HG03108 (cell line): ENCODE measurements around the gene ADAM12.

ENCODE experiments used
- ATAC-seq: cut with Tn5 transposase; IDR thresholded peaks from one replicate; pipeline ENCODE4 v1.9.1; 2021; ENCODE audit warnings: moderate library complexity; ENCODE audit not compliant: unreplicated experiment

Gene ADAM12, protein sequence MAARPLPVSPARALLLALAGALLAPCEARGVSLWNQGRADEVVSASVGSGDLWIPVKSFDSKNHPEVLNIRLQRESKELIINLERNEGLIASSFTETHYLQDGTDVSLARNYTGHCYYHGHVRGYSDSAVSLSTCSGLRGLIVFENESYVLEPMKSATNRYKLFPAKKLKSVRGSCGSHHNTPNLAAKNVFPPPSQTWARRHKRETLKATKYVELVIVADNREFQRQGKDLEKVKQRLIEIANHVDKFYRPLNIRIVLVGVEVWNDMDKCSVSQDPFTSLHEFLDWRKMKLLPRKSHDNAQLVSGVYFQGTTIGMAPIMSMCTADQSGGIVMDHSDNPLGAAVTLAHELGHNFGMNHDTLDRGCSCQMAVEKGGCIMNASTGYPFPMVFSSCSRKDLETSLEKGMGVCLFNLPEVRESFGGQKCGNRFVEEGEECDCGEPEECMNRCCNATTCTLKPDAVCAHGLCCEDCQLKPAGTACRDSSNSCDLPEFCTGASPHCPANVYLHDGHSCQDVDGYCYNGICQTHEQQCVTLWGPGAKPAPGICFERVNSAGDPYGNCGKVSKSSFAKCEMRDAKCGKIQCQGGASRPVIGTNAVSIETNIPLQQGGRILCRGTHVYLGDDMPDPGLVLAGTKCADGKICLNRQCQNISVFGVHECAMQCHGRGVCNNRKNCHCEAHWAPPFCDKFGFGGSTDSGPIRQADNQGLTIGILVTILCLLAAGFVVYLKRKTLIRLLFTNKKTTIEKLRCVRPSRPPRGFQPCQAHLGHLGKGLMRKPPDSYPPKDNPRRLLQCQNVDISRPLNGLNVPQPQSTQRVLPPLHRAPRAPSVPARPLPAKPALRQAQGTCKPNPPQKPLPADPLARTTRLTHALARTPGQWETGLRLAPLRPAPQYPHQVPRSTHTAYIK

DNA sequence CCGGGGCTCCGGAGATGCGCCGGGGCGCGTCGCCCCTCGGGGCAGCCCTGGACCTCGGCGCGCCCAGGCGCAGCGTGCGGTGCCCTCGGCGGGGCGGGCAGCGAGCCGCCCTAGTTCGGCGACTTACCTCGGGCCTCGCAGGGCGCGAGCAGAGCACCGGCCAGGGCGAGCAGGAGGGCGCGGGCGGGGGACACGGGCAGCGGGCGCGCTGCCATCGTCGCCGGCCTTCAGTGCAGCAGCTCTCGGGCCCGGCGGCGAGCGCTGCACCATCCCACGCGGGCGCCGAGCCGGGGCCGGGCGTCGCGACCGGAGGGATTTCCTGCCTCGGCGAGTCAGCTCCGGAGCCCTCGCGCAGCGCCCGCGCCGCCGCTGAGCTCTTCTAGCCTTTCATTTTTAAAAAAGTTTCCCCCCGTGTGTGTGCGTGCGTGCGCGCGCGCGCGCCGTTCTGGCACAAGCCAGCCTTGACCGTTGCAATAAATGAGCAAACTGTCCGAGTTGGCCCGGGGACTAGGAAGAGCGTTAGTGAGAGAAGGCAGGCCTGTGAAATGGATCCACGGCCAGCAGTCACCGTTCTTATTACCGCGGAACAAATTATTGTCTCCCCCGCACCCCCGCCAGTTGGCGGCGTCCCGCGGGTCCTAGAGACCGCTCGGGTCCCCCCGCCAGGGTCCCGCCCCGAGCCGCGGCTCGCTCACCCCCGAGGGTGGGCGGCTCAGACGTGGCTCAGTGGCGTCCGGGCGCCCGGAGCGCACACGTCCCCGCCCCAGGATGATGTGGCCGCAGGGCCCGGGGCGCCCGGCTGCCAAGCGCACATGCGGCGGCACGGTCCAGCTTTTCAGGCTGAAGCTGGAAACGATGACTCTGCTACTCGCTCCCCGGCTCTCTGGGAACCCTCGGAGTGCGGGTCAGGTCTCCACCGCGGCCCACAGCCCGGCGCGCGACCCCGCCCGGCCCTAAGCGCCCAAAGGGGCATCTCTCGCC, at the start of gene ADAM12:
ADAM12 (minus strand) TSS at position 547 of the 981 bp plus-strand sequence; CDS start at position 215, 332 bp downstream.
- no peak for ATAC-seq

DNA sequence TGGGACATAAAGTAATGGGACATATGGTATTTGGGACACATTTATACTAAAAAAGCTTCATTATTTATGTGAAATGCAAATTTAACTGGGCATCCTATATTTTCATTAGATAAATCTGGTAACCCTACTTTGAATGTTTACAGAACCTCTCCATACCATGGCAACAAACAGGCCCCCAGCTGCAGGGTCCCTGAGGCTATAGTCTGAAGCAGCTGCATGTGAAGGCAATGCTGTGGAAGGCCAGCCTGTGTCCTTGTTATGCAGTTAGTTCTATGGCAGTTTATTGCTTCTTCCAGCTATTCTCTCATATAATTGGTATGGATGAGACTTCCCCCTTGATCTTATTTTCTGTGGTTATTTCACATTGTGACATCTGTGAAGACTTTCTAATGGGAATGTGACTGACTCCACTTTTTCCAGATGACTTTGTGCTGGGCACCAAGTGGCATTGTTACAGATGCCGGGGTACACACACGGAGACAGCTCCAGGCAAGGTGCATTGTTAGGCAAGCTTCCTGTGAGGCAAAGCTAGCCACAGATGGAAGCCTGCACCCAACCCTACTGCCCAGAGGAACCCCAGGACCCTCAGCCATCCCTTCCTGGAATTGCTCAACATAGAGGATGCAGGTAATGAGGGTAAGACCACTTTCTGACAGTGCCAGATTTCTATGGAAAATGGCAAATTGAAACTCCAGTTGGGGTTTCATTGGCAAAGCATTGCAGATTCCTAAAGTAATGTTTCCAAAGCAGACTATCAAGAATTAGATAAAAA, 49.5 kb upstream of the ADAM12 start:
- no peak for ATAC-seq

DNA sequence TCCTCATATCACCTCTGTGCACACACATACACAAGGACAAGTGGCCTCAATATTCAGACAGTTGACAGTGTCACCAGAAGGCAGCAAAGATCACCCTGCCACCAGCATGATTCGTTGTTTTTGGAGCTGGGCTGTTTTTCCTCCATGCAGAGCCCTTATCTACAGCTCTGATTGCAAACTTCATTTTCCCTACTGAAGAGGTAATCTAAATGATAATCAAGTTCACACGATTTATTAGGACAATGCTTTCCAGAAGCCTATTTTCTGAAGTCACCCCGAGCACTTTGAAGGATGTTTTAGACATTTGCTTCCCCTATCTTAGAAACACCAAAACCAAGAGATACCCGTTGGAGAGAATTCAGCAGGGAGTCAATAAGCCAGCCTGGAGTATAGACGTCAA, 46.0 kb upstream of the ADAM12 start:
- ATAC-seq, result no peak

DNA sequence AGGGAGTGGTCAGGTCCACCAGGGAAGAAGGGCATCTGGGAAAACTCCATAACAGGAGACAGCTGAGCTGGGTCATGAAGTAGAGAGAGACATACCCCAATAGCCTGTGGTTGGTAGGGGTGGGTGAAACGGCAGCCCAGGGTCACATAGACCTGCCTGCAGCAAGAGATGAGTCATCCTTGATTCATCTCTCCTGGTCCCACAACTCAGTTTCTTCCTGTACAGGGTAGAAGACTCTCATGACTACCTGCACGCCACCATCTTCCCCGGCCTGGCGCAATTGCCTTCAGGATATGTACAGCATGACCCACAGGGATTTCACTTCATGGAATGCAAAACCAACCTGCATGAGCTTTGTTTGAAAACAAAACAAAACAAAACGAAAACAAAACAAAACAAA, 45.1 kb upstream of the ADAM12 start:
- ATAC-seq, result no peak

DNA sequence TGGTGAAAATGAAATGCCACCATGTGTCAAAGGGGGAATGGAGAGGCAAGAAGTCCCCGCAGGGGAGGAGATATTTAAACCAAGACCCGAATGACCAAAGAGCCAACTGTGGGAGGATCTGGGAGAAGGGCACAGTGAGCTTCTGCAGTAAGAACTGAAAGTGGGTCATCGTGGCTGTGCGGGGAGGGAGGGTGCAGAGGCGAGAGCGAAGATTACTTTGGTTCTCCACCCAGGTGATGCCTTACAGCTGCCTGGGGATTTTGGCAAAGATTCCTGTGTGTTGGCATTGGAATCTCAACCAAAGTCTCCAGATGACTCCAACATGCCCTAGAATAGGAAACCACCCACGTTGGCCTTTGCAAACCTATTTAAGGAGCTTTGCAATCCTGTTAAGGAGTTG, 44.2 kb upstream of the ADAM12 start:
- ATAC-seq, result no peak

DNA sequence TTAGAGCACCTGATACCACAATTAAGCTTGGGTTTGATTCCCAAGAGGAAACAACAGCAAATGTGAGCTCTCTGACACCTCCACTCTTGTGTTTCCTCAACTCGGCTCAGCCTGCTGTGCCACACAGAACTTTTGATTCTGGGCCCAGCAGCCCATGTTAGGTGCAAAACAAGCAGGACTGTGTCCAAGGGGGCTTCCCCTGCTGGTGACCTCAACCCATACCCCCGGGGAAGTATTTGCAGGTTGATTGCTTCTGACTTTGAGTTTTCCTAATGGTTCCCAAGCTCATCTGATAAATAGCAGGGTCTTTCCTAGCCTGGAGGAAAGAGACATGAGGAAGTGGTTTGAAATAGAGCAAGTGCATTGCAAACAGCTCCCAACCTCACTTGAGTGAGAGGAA, 43.5 kb upstream of the ADAM12 start:
- ATAC-seq, result no peak

DNA sequence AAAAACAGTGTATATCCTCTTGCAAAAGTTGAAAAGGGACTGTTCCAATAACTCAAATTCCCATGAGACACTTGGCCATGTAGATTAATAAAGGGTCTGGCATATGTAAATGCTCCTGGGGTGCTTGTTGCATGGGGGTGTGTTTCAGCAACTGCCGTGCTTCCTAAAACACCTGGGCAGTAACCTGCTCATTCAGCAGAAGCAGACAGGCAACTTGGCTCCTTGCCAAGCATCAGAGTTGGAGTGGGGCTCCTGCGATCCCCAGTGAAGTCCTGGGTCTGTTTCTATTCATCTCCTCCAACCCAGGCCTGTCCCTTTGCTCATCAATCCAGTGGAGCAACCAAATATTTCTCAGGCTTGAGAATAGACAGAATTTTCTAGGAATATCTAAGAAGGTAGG, 42.2 kb upstream of the ADAM12 start:
- no peak for ATAC-seq

DNA sequence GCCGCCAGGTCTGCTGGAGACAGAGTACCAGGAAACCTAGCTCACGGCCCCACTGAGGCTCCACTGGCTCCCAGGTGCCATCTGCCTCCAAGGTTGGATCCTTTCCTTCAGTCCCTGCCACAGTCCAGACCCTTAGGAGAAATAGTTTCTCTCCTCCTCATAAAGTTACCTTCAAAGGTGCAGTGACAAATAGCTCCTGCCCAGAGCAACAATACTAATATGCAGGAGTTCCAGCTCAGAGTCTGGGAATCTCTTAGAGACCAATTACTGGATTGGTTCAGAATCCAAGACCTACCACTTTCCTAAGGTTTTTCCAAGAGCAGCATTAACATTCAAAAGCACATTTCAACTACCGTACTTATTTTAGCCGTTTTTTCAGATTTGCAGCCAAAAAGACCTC, 41.0 kb upstream of the ADAM12 start:
- no peak for ATAC-seq

DNA sequence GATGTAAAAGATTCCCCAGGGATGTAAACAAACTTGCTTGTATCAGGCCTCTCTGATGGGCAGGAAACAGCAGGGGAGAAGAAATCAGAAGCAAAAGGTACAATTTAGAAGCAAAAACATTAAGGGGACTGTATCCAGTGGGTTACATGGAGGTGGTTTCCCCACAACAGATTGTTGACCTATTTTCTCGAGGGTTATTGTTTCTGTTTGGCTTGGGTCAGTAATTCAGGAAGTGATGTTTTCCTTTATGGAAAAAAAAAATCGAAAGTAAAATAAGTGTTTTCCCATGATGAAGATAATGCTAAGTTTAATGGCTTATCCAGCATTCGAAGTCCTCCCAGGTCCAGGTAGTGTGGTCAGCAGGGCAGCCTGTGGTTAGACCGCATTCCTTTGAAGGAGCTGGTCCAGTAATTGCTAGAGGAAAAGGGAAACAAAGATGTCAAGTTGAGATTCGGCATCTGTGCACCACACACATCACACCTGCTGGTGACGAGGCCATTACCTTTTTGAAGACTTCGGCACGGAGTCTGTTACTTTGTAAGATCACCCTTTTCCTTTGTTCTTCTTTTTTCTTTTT, 37.3 kb upstream of the ADAM12 start:
- no peak for ATAC-seq

DNA sequence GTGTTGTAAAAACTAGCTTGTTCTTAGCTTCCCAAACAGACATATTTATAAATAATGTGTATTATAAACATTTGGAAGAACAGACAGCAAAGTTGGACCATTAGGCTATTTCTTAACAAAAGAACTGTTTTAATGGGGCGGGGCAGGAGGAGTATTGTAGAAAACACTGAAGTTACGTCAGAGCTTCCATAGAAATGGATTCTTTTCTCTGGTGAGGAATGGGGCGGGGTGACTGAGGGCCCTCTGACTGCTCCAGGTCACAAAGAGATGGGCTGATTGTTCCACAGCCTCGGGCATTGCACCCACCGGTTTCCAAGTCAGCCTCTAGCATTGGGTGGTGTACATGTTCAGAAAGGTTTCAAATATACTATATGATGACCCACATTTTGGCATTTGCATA, 36.8 kb upstream of the ADAM12 start:
- ATAC-seq, result no peak

DNA sequence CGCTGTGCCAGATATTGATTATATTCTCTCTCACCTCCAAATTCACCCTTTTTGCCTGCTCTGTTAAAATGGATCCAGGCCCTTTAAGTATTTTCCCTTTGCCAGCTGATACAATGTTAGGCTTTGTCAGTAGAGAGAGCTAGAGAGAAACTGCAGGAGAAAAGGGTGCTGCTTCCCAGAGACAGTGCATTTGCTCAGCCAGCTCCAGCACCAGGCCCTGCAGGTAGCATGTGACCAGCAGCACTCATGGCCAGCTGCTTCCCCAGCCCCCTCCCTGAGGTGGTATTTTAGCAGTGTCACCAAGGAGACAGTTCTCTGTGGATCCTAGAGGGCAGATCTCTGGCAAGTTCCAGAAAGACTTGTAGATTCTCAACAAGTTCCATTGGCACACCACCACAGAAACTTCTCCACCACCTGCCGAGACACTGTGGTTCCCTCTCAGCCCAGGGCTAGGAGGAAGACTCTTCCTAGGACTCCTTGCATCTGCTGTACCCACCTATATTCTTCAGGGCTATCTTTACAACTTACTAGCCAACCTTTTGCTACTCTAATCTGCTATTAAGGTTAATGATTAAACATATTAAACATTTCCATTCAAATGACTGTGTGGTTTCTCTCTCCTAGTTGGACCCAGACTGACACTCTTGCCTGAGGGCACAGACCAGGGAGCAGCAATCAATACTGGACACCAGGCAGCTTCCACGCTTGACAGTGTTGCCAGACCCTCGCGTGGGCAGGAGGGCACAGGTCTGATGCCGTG, 35.6 kb upstream of the ADAM12 start:
- ATAC-seq, result no peak

DNA sequence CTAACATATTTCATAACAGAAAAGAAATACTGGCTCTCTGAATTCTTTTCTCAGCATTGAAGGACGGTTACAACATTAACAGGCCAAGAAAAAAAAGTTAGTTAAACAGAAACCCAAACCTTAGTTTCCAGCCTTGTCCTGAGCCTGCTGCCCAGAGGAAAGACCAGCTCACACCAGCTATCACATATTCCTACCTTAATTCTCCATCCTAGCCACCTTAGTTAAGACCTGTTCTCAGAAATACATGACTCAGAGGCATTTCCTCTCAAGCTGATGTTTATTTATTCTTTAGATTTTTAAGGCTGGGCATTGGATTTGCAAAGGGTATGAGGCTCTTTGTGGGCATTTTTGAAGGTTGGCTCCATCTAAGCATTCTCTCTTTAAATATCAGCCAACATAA, 34.3 kb upstream of the ADAM12 start:
- ATAC-seq, result no peak

DNA sequence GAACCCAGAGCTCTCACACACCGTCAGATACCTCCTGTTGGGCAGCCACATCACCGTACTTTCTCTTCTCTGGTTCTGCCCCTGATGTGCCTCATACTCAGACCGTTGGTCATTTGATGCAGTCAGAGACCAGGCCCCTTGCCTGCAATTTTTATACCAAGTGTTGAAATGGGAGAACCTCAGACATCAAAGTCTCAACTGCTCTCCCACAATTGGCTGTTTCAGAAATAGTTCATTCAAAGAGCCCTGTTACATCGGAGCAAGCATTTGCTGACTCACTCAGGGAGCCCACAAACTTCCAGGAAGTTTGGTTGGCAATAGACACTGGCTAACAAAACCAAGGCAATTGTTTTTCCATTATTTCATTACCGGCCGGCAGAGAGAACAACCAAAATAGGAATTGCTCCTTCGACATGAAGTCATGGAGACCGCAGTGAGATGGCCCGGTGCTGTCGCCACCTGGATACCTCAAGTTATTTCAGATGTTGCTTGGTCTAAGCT, 33.5 kb upstream of the ADAM12 start:
- no peak for ATAC-seq

DNA sequence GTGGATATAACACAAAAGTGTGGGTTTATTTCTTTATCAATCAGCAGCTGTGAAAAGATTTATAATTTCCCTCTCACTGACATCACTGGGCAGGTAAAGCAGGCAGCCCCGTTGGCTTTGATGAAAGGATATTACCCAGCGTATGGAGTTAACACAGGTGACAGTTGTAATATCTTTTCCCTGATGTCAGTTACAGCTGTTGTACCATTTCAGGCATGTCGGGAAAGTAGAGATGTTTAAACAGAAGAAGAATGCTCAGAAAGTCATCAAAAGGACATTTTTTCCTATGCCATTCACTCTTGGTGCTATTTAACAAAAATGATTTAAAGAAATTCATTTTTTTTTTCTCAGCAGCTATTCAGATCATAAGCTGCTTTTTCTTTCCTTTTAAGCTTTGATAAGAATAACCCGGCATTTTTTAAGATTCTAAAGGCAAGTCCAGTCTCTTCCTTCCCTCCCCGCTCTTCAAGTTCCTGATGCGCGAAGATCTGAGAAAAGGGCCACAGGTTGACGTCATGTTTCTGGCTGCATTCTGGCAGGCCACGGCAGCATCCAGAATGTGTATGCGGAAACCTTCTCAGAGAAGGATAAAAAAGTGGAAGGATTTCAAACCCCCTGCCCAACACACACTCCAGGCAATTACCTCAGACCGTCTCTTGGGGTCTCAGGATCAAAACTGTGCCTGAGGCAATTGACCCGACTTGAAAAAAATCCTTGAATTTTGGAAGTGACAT, 32.5 kb upstream of the ADAM12 start:
- no peak for ATAC-seq

DNA sequence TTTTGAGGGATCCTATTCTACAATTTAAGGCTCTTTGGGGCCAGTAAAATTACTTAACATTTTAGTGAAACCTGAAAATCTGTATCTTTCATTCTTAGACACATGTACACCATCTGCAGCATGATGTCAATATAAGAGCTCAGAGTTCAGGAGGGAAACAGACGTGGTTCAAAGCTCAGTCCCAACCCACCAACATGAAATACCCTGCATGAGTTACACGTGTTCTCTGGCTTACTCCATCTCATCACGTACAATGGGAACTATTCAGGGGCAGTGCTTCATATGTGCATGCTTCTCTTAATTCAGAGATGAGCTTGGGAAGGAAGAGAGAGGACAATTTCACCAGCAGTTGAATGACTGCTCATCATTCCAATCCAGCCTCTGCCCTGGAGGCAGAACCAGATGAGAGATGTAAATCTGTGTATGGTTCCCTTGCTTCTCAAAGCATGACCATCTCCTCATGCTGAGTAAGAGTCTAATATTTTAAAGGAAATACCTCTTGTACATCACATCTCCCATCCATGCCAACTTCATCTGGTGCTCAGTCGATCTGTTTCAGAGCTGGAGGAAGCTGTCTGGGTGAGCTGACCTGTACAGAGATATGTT, 29.0 kb upstream of the ADAM12 start:
- ATAC-seq, result no peak

DNA sequence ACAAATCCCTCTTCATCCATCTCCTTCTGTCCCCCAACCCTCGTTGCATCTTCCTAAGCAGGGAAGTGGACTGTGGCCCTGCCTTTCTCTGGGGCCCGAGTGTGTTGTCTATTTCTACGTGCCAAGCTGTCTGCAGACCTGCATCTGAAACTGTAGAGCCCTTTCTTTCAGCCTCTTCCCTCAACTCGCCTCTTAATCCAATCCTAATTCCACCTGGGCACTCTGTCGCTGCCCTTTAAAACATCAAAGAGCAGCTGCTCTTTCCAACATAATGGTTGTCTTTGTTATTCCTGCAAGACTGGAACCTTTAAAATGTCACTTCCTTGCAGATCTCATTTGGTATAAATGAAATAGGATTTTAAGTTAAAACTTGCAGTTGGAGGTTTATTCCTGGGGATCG, 21.5 kb upstream of the ADAM12 start:
- no peak for ATAC-seq

DNA sequence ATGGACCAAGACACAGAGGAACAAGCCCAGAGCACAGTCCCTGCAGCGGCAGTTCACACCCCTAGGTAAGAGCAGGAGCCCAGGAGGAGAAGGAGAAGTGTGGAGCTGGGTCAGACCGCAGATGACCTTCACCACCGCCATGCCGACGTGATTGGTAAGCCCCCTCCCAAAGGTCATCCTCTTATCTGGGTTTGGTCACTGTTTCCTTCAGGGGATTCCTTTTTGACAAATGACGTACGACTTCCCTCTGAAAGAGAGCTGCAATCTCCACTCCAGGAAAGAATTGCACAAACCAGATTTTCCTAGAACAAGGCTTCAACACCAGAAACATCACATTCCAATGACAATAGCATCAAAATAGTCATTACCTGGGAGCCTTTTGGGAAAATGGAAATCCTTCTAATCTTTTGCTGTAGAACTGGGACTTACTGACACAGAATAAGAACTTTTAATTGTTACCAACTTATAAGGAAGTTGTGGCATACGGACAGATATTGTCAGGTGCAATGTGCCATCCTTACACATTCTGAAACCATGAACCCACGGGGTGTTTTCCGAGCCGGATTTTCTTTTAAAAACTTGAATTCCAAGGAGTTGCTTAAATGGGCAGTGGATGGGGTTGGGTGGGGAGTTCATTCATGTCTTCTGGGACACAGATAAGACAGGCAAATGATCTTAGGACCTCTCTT, 20.8 kb upstream of the ADAM12 start:
- no peak for ATAC-seq
